ENCODE data around the gene FNIP1. TPM values are rescaled to one million over a fixed set of nuclear protein-coding genes. Genes with fewer than 3 reads are reported as not detected.
A peak's percentile ranks its signal among the peaks of the same experiment; 100 is the strongest.
"Not testable (repeated sequence)": the region's sequence is repeated elsewhere in the genome, so short reads cannot be mapped to it uniquely, and the experiment has no call there.

The FNIP1 gene
- total and polyA plus RNA-seq, 2 of the 13 experiments (the other 11 are each of a cell fraction or from before 2014, with no cell fraction given), result 10.9 to 29.3 TPM

- TF ChIP-seq ZNF644 (CRISPR knock-in tag; IDR thresholded peaks at IDR 0.05; ENCODE audit: low read depth), result peak; percentile 19; the same call in 1 of the 2 replicates
- no peak for TF ChIP-seq SUZ12 (IDR thresholded peaks at IDR 0.05; ENCODE audit: low read depth, low read length)
- TF ChIP-seq SMARCE1 (IDR thresholded peaks at IDR 0.05; ENCODE audit: borderline replicate concordance), result no peak
- no peak for TF ChIP-seq GABPB1 (CRISPR knock-in tag; IDR thresholded peaks at IDR 0.05)
- TF ChIP-seq SOX13 (IDR thresholded peaks at IDR 0.05), result no peak
- peak in 1 of 2 experiments; percentile 33; a peak in 1 of 4 replicates for TF ChIP-seq SOX13 (CRISPR knock-in tag; conservative IDR thresholded peaks at IDR 0.05 in 1 of 2, IDR thresholded peaks at IDR 0.05 in 1 of 2)
- no peak for TF ChIP-seq ZNF816 (CRISPR knock-in tag; IDR thresholded peaks at IDR 0.05; ENCODE audit: borderline replicate concordance)
Observed at GRCh38 chr5:131622633-131623032, 174.2 kb downstream of the FNIP1 start (continued).

- ATAC-seq; DNase-seq (ENCODE audit: low spot score); H3K27ac ChIP-seq (ENCODE audit: extremely low read length, insufficient read depth, low read length); BruUV-seq (replicated peaks); H2AFZ ChIP-seq (ENCODE audit: low read length); FAIRE-seq; H3K27me3 ChIP-seq (ENCODE audit: control insufficient read depth in 1 of 2, insufficient read depth in 2 of 2, low read length in 2 of 2); in situ Hi-C loops (cut with HindIII; ENCODE audit: extremely low pct_ligation_motif_present, low pct_unique_long_range_greater_than_20kb); H3K36me3 ChIP-seq (replicated peaks in 1 of 2; ENCODE audit: control insufficient read depth in 1 of 2, insufficient read depth in 2 of 2, low read length in 2 of 2); H3K4me3 ChIP-seq (replicated peaks in 1 of 3; ENCODE audit: insufficient read depth in 1 of 3, low read depth in 2 of 3, low read length in 3 of 3); POLR2A ChIA-PET; intact Hi-C loops (cut with micrococcal nuclease; ENCODE audit: unreplicated experiment); H3K9me3 ChIP-seq (ENCODE audit: low read length); H3K4me2 ChIP-seq (ENCODE audit: low read depth, low read length); H3K9ac ChIP-seq (ENCODE audit: insufficient read depth, low read depth, low read length); CTCF ChIA-PET (ENCODE audit: low intra/inter-chr PET ratio, low total read pairs): not testable (repeated sequence)
- peak; percentile 88 for TF ChIP-seq ZNF121 (CRISPR knock-in tag; IDR thresholded peaks at IDR 0.05)
- Histone ChIP-seq H3K4me1 (ENCODE audit: insufficient read depth, low read length) (peaks cover 76% of the 10 kb centered on the region), H4K20me1 (ENCODE audit: insufficient read depth, low read length) (peaks cover 16% of the 10 kb centered on the region), H3K79me2 (ENCODE audit: insufficient read depth, low read length) (peaks cover 97% of the 10 kb centered on the region)
- WGBS (ENCODE audit: low lambda C conversion rate), result 95% methylated on average over 2 of the region's 2 CpGs
Observed at GRCh38 chr5:131621164-131621563, 175.7 kb downstream of the FNIP1 start.

GRCh38 chr5:131619102-131619501 is 177.7 kb downstream of the FNIP1 start:
- no peak for FAIRE-seq
- Histone ChIP-seq H3K79me2 (ENCODE audit: insufficient read depth, low read length) (peaks cover 99% of the 10 kb centered on the region), H2AFZ (ENCODE audit: low read length) (no peak overlapping the region), H3K4me2 (ENCODE audit: low read depth, low read length) (no peak overlapping the region), H3K27me3 (ENCODE audit: control insufficient read depth in 1 of 2, insufficient read depth in 2 of 2, low read length in 2 of 2) (no peaks in the 10 kb centered on the region), H3K4me1 (ENCODE audit: insufficient read depth, low read length) (peaks cover 70% of the 10 kb centered on the region), H3K27ac (ENCODE audit: extremely low read length, insufficient read depth, low read length) (no peak overlapping the region), H3K9me3 (ENCODE audit: low read length) (no peaks in the 10 kb centered on the region), H3K36me3 (replicated peaks in 1 of 2; ENCODE audit: control insufficient read depth in 1 of 2, insufficient read depth in 2 of 2, low read length in 2 of 2) (peaks cover 1 to 4% of the 10 kb centered on the region in 2 experiments; a peak in 2 of 5 replicates), H3K4me3 (replicated peaks in 1 of 3; ENCODE audit: insufficient read depth in 1 of 3, low read depth in 2 of 3, low read length in 3 of 3) (no peak overlapping the region), H4K20me1 (ENCODE audit: insufficient read depth, low read length) (peaks cover 12% of the 10 kb centered on the region), H3K9ac (ENCODE audit: insufficient read depth, low read depth, low read length) (no peak overlapping the region)
- no peak for DNase-seq (ENCODE audit: low spot score)
- ChIA-PET CTCF (ENCODE audit: low intra/inter-chr PET ratio, low total read pairs) (no interaction called here), POLR2A (no interaction called here)
- 83% methylated on average over 8 of the region's 8 CpGs for WGBS (ENCODE audit: low lambda C conversion rate)
- in situ Hi-C loops (cut with HindIII; ENCODE audit: extremely low pct_ligation_motif_present, low pct_unique_long_range_greater_than_20kb), result loop anchor here (10.0 kb wide), 1 partner anchor 386 kb away; no protein-coding TSS in a partner anchor
- intact Hi-C loops (cut with micrococcal nuclease; ENCODE audit: unreplicated experiment), result no loop called here
- ATAC-seq, result no peak
- BruUV-seq (replicated peaks), result no TSS peak
- TF ChIP-seq HES4 (CRISPR knock-in tag; IDR thresholded peaks at IDR 0.05; ENCODE audit: borderline replicate concordance) (no peak), SAP130 (CRISPR knock-in tag; IDR thresholded peaks at IDR 0.05; ENCODE audit: low read depth) (no peak), ZNF747 (CRISPR knock-in tag; IDR thresholded peaks at IDR 0.05; ENCODE audit: borderline replicate concordance) (no peak), SRSF4 (IDR thresholded peaks at IDR 0.05; ENCODE audit: low read depth, low read length, poor library complexity, severe bottlenecking) (no peak), ZNF552 (CRISPR knock-in tag; IDR thresholded peaks at IDR 0.05; ENCODE audit: borderline replicate concordance) (no peak), GPN1 (CRISPR knock-in tag; IDR thresholded peaks at IDR 0.05; ENCODE audit: borderline replicate concordance) (no peak), ZGPAT (CRISPR knock-in tag; IDR thresholded peaks at IDR 0.05) (no peak)

Data from HepG2 (cell line).